HCT116 (cell line): ENCODE data around the gene DCAF6. TPM values are rescaled to one million over a fixed set of nuclear protein-coding genes. Genes with fewer than 3 reads are reported as not detected.

Experiments
- ATAC-seq: fragments of 200-7000 bp; cut with Tn5 transposase; 2 replicates; pipeline ENCODE4 v1.9.1; 2020; ENCODE audit warnings: mild to moderate bottlenecking, moderate library complexity
- BruUV-seq: library from RNA; stranded (reverse); fragments of 400-500 nt; replicated peaks from 2 replicates; lab custom pipeline; 2021; lab: Mats Ljungman, UMichigan
- CTCF ChIA-PET: fragments of 300-600 bp; sonication (Branson Sonifier 250); formaldehyde crosslinking; loops from one replicate; lab custom pipeline; 2021; ENCODE audit warnings: antibody characterized with exemption; lab: Charles Lee
- POLR2A ChIA-PET: fragments of 300-600, 350-600 bp; sonication (Branson Sonifier 250); formaldehyde crosslinking; loops from one replicate; lab custom pipeline; 2021; ENCODE audit warnings: antibody characterized with exemption; lab: Charles Lee
- RAD21 ChIA-PET, 2 experiments: fragments of 300-600 bp; sonication (Branson Sonifier 250); formaldehyde crosslinking; loops; one replicate each; lab custom pipeline; 2023; ENCODE audit warnings: low total read pairs in 2 of 2; ENCODE audit not compliant: uncharacterized antibody in 2 of 2, unreplicated experiment in 2 of 2, low non-redundant PET in 1 of 2; lab: Charles Lee
- DNase-seq: peaks from one replicate; pipeline ENCODE4 v3.0.0-alpha.2; 2010; ENCODE audit warnings: low read depth, low spot score
- H2AFZ ChIP-seq: fragments of 200-600 bp; shearing (Covaris generic), sonication (generic); 2 replicates; pipeline ENCODE4 v1.6.1; 2017; ENCODE audit warnings: low read depth, mixed run types, mixed read lengths, antibody characterized with exemption, low read length; ENCODE audit not compliant: poor library complexity, severe bottlenecking
- H3K27ac ChIP-seq: 2 replicates; pipeline ENCODE4 v1.5.1; 2012; ENCODE audit warnings: low read depth, low read length
- H3K27me3 ChIP-seq: fragments of 200-600 bp; sonication (generic); 2 replicates; pipeline ENCODE4 v1.6.1; 2016; ENCODE audit warnings: mixed run types, low read length, mixed read lengths; ENCODE audit not compliant: insufficient read depth
- H3K36me3 ChIP-seq, 2 experiments: fragments of 200-500 bp in 1 of 2; fragments of 200-600 bp in 1 of 2; sonication (Bioruptor generic) in 1 of 2; sonication (generic) in 1 of 2; 2 replicates each; pipeline versions ENCODE4 v1.5.1 to v1.6.1; 2014 to 2016; ENCODE audit warnings: low read length in 2 of 2, inconsistent platforms in 1 of 2, mixed read lengths in 1 of 2, mixed run types in 1 of 2; ENCODE audit not compliant: insufficient read depth in 2 of 2, control insufficient read depth in 1 of 2
- H3K4me1 ChIP-seq, 2 experiments: fragments of 200-600 bp in 1 of 2; sonication (generic) in 1 of 2; 2 replicates each; pipeline versions ENCODE4 v1.5.1 to v1.6.1; 2012 to 2017; ENCODE audit warnings: low read length in 2 of 2, inconsistent platforms in 1 of 2, mild to moderate bottlenecking in 1 of 2, mixed read lengths in 1 of 2, mixed run types in 1 of 2, moderate library complexity in 1 of 2; ENCODE audit not compliant: insufficient read depth in 2 of 2, control insufficient read depth in 1 of 2
- H3K4me2 ChIP-seq: fragments of 200-600 bp; sonication (generic); 2 replicates; pipeline ENCODE4 v1.6.1; 2017; ENCODE audit warnings: mixed run types, low read length, mixed read lengths
- H3K4me3 ChIP-seq, 2 experiments: fragments of 200-600 bp in 1 of 2; sonication (generic) in 1 of 2; replicated peaks in 1 of 2; 2 replicates each; pipeline ENCODE4 v1.5.1; 2011 to 2016; ENCODE audit warnings: low read length in 2 of 2, control low read depth in 1 of 2, low read depth in 1 of 2, mild to moderate bottlenecking in 1 of 2, mixed read lengths in 1 of 2, mixed run types in 1 of 2
- H3K79me2 ChIP-seq: fragments of 200-600 bp; sonication (generic); 2 replicates; pipeline ENCODE4 v1.6.1; 2017; ENCODE audit warnings: mild to moderate bottlenecking, mixed run types, low read length, moderate library complexity, mixed read lengths; ENCODE audit not compliant: insufficient read depth
- H3K9ac ChIP-seq: fragments of 200-600 bp; sonication (generic); 2 replicates; pipeline ENCODE4 v1.6.1; 2016; ENCODE audit warnings: low read length, mixed read lengths
- H3K9me2 ChIP-seq: fragments of 200-600 bp; sonication (generic), shearing (Covaris generic); 2 replicates; pipeline ENCODE4 v1.6.1; 2017; ENCODE audit warnings: mixed run types, mild to moderate bottlenecking, moderate library complexity; ENCODE audit not compliant: insufficient read depth
- H3K9me3 ChIP-seq, 2 experiments: fragments of 200-500 bp in 1 of 2; fragments of 200-600 bp in 1 of 2; sonication (Bioruptor generic) in 1 of 2; sonication (generic) in 1 of 2; 2 replicates each; pipeline ENCODE4 v1.6.1; 2014 to 2017; ENCODE audit warnings: low read length in 2 of 2, mixed read lengths in 2 of 2, inconsistent platforms in 1 of 2, low read depth in 1 of 2, mild to moderate bottlenecking in 1 of 2, mixed run types in 1 of 2, moderate library complexity in 1 of 2; ENCODE audit not compliant: control insufficient read depth in 1 of 2, insufficient read depth in 1 of 2
- H4K20me1 ChIP-seq: fragments of 200-600 bp; sonication (generic), shearing (Covaris generic); 2 replicates; pipeline ENCODE4 v1.6.1; 2017; ENCODE audit warnings: mixed run types, mild to moderate bottlenecking, moderate library complexity; ENCODE audit not compliant: insufficient read depth
- ATF3 ChIP-seq: IDR thresholded peaks from 2 replicates; pipeline ENCODE4 v1.6.1; 2012
- CBX3 ChIP-seq: IDR thresholded peaks from 2 replicates; pipeline ENCODE4 v1.6.1; 2012; ENCODE audit warnings: low read depth
- CEBPB ChIP-seq: IDR thresholded peaks from 2 replicates; pipeline ENCODE4 v1.6.1; 2012; ENCODE audit warnings: low read depth
- CTCF ChIP-seq, 3 experiments: fragments of 200-600 bp in 1 of 3; sonication (generic) in 1 of 3; IDR thresholded peaks in 2 of 3; conservative IDR thresholded peaks in 1 of 3; 2 replicates each; pipeline ENCODE4 v1.5.1; 2012 to 2017; ENCODE audit warnings: low read depth in 2 of 3, low read length in 2 of 3, antibody characterized with exemption in 1 of 3, borderline replicate concordance in 1 of 3, control low read depth in 1 of 3, mild to moderate bottlenecking in 1 of 3, mixed read lengths in 1 of 3, mixed run types in 1 of 3, moderate library complexity in 1 of 3; ENCODE audit not compliant: insufficient read depth in 1 of 3
- EGR1 ChIP-seq: IDR thresholded peaks from 2 replicates; pipeline ENCODE4 v1.6.1; 2012; ENCODE audit warnings: low read depth
- EZH2phosphoT487 ChIP-seq: fragments of 200-600 bp; IDR thresholded peaks from 2 replicates; pipeline ENCODE4 v1.6.1; 2018; ENCODE audit warnings: antibody characterized with exemption, borderline replicate concordance
- MAX ChIP-seq: IDR thresholded peaks from 2 replicates; pipeline ENCODE4 v1.6.1; 2012
- POLR2A ChIP-seq: IDR thresholded peaks from 2 replicates; pipeline ENCODE4 v1.7.0; 2011; ENCODE audit warnings: borderline replicate concordance; ENCODE audit not compliant: insufficient read depth, insufficient read length; ENCODE audit errors: extremely low read depth
- POLR2AphosphoS5 ChIP-seq: IDR thresholded peaks from 2 replicates; pipeline ENCODE4 v1.6.1; 2011; ENCODE audit warnings: mild to moderate bottlenecking, low read depth, low read length, moderate library complexity
- RAD21 ChIP-seq: IDR thresholded peaks from 2 replicates; pipeline ENCODE4 v1.6.1; 2012; ENCODE audit warnings: low read depth, mild to moderate bottlenecking
- REST ChIP-seq: IDR thresholded peaks from 2 replicates; pipeline ENCODE4 v1.6.1; 2012; ENCODE audit warnings: low read depth
- SP1 ChIP-seq: IDR thresholded peaks from 2 replicates; pipeline ENCODE4 v1.6.1; 2012; ENCODE audit warnings: low read depth
- TCF7L2 ChIP-seq: IDR thresholded peaks from 2 replicates; pipeline ENCODE4 v1.7.0; 2011; ENCODE audit warnings: borderline replicate concordance, inconsistent platforms; ENCODE audit not compliant: insufficient read depth, insufficient read length; ENCODE audit errors: extremely low read depth
- YY1 ChIP-seq: IDR thresholded peaks from 2 replicates; pipeline ENCODE4 v1.6.1; 2011; ENCODE audit warnings: low read length, low read depth, moderate library complexity, mild to moderate bottlenecking; ENCODE audit not compliant: insufficient replicate concordance; ENCODE audit errors: extremely low read depth
- ZBTB33 ChIP-seq: IDR thresholded peaks from 2 replicates; pipeline ENCODE4 v1.6.1; 2011; ENCODE audit warnings: mild to moderate bottlenecking, low read length, moderate library complexity; ENCODE audit not compliant: insufficient replicate concordance; ENCODE audit errors: extremely low read depth
- ZFX ChIP-seq: fragments of 450-650 bp; IDR thresholded peaks from 2 replicates; pipeline ENCODE4 v1.6.1; 2017
- ZNF274 ChIP-seq: fragments of 200-500 bp; sonication (Bioruptor generic); IDR thresholded peaks from 2 replicates; pipeline ENCODE4 v1.6.1; 2014; ENCODE audit warnings: mild to moderate bottlenecking, low read depth, low read length, inconsistent platforms
- intact Hi-C: fragments of 100-400 bp; cut with micrococcal nuclease; formaldehyde crosslinking; loops from 2 replicates; pipeline ENCODE4 v1.10.0; 2022
- total RNA-seq: library from RNA; stranded (reverse); gene quantifications from one replicate; pipeline ENCODE4 v1.2.1, GENCODE V29; 2021; ENCODE audit not compliant: unreplicated experiment

DCAF6 gene
- total RNA-seq, 1 experiment from 2014 or later: 34.2 TPM

- Histone ChIP-seq H3K9ac (no peak overlapping the region), H3K4me1 (peaks cover 0 to 7% of the 10 kb centered on the region in 2 experiments; a peak in 3 of 4 replicates), H3K27me3 (no peaks in the 10 kb centered on the region), H4K20me1 (peaks cover 7% of the 10 kb centered on the region; the same call in 1 of the 2 replicates), H3K27ac (no peak overlapping the region), H2AFZ (no peak overlapping the region), H3K9me3 (no peaks in the 10 kb centered on the region), H3K79me2 (peaks cover 50% of the 10 kb centered on the region), H3K9me2 (no peaks in the 10 kb centered on the region), H3K36me3 (peaks cover 0 to 8% of the 10 kb centered on the region in 2 experiments; a peak in 2 of 4 replicates), H3K4me2 (no peak overlapping the region), H3K4me3 (no peak overlapping the region)
- CTCF ChIA-PET: no interaction called here
- no peak for ATAC-seq
- no peak for DNase-seq
- RAD21 ChIA-PET: no interaction called here
- TF ChIP-seq ZBTB33 (no peak), CBX3 (no peak), CEBPB (no peak), POLR2A (no peak), SP1 (no peak), EGR1 (no peak), RAD21 (no peak), EZH2phosphoT487 (no peak), CTCF (IDR thresholded peaks at IDR 0.05 in 2 of 3, conservative IDR thresholded peaks at IDR 0.05 in 1 of 3; ENCODE audit: borderline replicate concordance in 1 of 3, insufficient read depth in 1 of 3, low read depth in 2 of 3, low read length in 2 of 3) (no peak), ZNF274 (no peak), REST (no peak), ZFX (no peak), TCF7L2 (no peak), ATF3 (no peak), POLR2AphosphoS5 (no peak), MAX (no peak), YY1 (no peak)
- BruUV-seq: no TSS peak
- intact Hi-C loops: no loop called here
- POLR2A ChIA-PET: no interaction called here
These were observed 14.1 kb downstream of the DCAF6 start for GRCh38 chr1:167950569-167950968.
